ENCODE data around the gene TPBG.

DNA sequence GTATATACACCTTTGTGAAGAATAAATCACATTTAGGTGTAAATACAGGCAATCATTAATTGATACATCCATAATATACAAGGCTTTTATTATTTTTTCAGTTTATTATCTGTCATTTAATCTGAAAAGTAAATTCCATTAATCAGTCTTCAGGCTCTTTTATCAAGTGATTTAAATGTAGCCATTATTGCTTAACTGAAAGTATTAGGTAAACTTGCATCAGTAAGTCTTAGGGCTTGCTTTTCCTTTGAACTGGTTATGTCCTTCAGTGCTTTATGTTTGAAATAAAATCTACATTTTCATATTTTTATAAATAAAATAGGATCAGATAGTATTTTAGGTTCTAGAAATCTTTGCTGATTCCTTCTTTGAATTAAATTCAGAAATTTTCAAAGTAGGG, 4.1 kb downstream of the TPBG start:
- TF ChIP-seq, protein P1, sequence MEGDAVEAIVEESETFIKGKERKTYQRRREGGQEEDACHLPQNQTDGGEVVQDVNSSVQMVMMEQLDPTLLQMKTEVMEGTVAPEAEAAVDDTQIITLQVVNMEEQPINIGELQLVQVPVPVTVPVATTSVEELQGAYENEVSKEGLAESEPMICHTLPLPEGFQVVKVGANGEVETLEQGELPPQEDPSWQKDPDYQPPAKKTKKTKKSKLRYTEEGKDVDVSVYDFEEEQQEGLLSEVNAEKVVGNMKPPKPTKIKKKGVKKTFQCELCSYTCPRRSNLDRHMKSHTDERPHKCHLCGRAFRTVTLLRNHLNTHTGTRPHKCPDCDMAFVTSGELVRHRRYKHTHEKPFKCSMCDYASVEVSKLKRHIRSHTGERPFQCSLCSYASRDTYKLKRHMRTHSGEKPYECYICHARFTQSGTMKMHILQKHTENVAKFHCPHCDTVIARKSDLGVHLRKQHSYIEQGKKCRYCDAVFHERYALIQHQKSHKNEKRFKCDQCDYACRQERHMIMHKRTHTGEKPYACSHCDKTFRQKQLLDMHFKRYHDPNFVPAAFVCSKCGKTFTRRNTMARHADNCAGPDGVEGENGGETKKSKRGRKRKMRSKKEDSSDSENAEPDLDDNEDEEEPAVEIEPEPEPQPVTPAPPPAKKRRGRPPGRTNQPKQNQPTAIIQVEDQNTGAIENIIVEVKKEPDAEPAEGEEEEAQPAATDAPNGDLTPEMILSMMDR (conservative IDR thresholded peaks at IDR 0.05; ENCODE audit: low read depth, low read length), result no peak
- TF ChIP-seq EZH2 (IDR thresholded peaks at IDR 0.05; ENCODE audit: borderline replicate concordance, low read depth, low read length, poor library complexity, severe bottlenecking), result no peak
